Endothelial cell (in vitro differentiated cells): ENCODE measurements around the gene MRGPRF. TPM values are rescaled to one million over a fixed set of nuclear protein-coding genes. Genes with fewer than 3 reads are reported as not detected.

Source experiments
- DNase-seq: peaks from one replicate; pipeline ENCODE4 v3.0.0; 2021; ENCODE audit warnings: low spot score
- H3K27ac Mint-ChIP-seq: one replicate; pipeline ENCODE4 v1.8.0; 2021; ENCODE audit warnings: mixed read lengths, inconsistent platforms; ENCODE audit not compliant: unreplicated experiment
- H3K27me3 Mint-ChIP-seq: one replicate; pipeline ENCODE4 v1.8.0; 2021; ENCODE audit warnings: mild to moderate bottlenecking, moderate library complexity, mixed read lengths, inconsistent platforms; ENCODE audit not compliant: unreplicated experiment
- H3K36me3 Mint-ChIP-seq: one replicate; pipeline ENCODE4 v1.8.0; 2021; ENCODE audit warnings: mild to moderate bottlenecking, low read depth, mixed read lengths, inconsistent platforms; ENCODE audit not compliant: unreplicated experiment
- H3K4me1 Mint-ChIP-seq: one replicate; pipeline ENCODE4 v1.8.0; 2021; ENCODE audit warnings: mild to moderate bottlenecking, mixed read lengths, inconsistent platforms; ENCODE audit not compliant: unreplicated experiment
- H3K4me3 Mint-ChIP-seq: one replicate; pipeline ENCODE4 v1.8.0; 2021; ENCODE audit warnings: mild to moderate bottlenecking, mixed read lengths, inconsistent platforms; ENCODE audit not compliant: unreplicated experiment
- H3K9me3 Mint-ChIP-seq: one replicate; pipeline ENCODE4 v1.8.0; 2021; ENCODE audit warnings: mixed read lengths, inconsistent platforms; ENCODE audit not compliant: unreplicated experiment
- total RNA-seq: library from RNA; stranded (reverse); fragmentation: NEBNext Ultra II Directional; extraction: Animal tissue kit (Norgen Biotek cat#: 25700); gene quantifications from one replicate; pipeline ENCODE4 v1.2.1, GENCODE V29; 2021; ENCODE audit not compliant: unreplicated experiment
- TF ChIP-seq, protein P1 (sequence below): fragments of 200-600 bp; sonication (generic); IDR thresholded peaks from one replicate; pipeline ENCODE4 v1.5.0; 2021; ENCODE audit warnings: antibody characterized with exemption; ENCODE audit not compliant: unreplicated experiment

MRGPRF gene
- total RNA-seq, 1 donor from 2014 or later, result 0.54 TPM

DNA sequence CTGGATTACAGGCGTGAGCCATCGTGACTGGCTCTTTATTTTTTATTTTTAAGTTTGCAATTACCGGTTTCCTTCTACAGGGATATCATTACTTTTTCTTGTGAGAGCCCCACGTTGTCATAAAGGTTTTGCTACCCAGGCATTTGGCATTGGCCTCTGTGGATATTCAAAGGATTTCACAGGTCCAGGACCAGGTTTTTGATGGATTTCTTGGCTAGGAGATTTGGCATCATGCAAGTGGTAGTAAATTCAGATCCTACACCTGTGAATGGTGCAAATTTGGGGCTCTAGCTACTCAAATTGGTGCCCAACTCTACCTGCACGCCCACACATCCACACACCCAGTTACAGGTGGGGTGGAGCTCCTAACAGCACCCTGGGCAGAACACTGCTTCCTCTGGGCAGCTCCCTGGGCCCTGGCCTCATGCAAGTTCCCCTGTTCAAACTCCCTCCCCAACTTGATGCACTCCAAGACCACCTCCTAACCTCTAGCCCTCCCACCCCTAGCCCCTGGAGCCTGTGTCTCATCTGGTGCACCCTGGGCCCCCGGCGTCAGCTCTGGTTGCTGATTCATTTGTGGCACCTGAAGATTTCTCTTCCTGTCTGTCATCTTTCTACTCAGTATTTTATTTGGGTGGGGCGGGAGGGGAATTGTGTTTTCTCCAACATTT is 23.0 kb downstream of the MRGPRF start:
- no peak overlapping the region for H3K27ac Mint-ChIP-seq
- H3K4me3 Mint-ChIP-seq, result no peak overlapping the region
- TF ChIP-seq, protein P1, sequence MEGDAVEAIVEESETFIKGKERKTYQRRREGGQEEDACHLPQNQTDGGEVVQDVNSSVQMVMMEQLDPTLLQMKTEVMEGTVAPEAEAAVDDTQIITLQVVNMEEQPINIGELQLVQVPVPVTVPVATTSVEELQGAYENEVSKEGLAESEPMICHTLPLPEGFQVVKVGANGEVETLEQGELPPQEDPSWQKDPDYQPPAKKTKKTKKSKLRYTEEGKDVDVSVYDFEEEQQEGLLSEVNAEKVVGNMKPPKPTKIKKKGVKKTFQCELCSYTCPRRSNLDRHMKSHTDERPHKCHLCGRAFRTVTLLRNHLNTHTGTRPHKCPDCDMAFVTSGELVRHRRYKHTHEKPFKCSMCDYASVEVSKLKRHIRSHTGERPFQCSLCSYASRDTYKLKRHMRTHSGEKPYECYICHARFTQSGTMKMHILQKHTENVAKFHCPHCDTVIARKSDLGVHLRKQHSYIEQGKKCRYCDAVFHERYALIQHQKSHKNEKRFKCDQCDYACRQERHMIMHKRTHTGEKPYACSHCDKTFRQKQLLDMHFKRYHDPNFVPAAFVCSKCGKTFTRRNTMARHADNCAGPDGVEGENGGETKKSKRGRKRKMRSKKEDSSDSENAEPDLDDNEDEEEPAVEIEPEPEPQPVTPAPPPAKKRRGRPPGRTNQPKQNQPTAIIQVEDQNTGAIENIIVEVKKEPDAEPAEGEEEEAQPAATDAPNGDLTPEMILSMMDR, result no peak
- H3K4me1 Mint-ChIP-seq, result peaks cover 2% of the 10 kb centered on the region
- peaks cover 7% of the 10 kb centered on the region for H3K9me3 Mint-ChIP-seq
- H3K27me3 Mint-ChIP-seq, result peaks cover 2% of the 10 kb centered on the region
- H3K36me3 Mint-ChIP-seq, result peaks cover 8% of the 10 kb centered on the region
- DNase-seq, result no peak

DNA sequence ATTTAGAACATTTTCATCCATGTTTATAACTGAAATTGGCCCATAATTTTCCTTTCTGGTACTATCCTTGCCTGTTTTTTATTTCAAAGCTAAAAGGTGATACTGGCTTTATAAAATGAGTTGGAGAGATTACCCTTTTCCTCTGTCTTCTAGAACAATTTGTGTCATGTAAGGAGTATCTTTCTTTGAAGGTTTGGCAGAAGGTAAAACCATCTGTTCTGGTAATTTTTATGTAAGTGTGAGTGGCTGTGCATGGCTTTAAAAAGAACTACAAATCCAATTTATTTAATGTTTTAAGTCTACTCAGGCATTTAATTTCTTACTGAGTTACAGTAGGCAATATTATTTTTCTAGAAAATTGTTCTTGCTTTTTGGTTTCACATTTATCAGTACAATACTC is 24.6 kb downstream of the MRGPRF start:
- DNase-seq, result no peak
- Mint-ChIP-seq H3K27me3 (peaks cover 2% of the 10 kb centered on the region), H3K36me3 (peaks cover 8% of the 10 kb centered on the region), H3K4me1 (peaks cover 2% of the 10 kb centered on the region), H3K9me3 (peaks cover 7% of the 10 kb centered on the region), H3K4me3 (no peak overlapping the region), H3K27ac (no peak overlapping the region)
- TF ChIP-seq, protein P1, result no peak

DNA sequence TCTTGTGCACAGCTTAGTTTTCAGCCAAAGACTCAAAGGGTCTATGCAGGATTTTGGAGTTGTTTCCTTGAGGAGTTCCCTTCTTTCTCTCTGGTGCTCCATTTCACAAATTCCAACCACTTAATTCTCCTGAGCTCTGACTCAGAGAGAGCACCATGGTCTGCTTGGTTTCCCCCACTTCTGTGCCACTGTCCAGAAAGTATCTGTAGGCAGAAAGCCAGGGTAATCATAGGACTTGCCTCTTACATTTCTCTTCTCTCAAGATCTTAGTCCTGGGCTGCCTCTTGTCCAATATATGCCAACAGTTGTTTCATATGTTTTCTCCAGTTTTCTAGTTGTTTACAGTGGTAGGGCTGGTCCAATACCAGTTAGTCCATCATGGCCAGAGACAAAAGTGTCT is 25.8 kb downstream of the MRGPRF start:
- Mint-ChIP-seq H3K27ac (no peak overlapping the region), H3K36me3 (peaks cover 8% of the 10 kb centered on the region), H3K4me1 (no peaks in the 10 kb centered on the region), H3K9me3 (peaks cover 7% of the 10 kb centered on the region), H3K4me3 (no peak overlapping the region), H3K27me3 (peaks cover 2% of the 10 kb centered on the region)
- TF ChIP-seq, protein P1, result no peak
- DNase-seq, result no peak

GRCh38 chr11:68983801-68984200 is 29.2 kb downstream of the MRGPRF start:
- Mint-ChIP-seq H3K4me1 (peaks cover 3% of the 10 kb centered on the region), H3K4me3 (no peak overlapping the region), H3K27me3 (peaks cover 2% of the 10 kb centered on the region), H3K27ac (no peak overlapping the region), H3K36me3 (peaks cover 8% of the 10 kb centered on the region), H3K9me3 (peaks cover 7% of the 10 kb centered on the region)
- DNase-seq, result no peak
- TF ChIP-seq, protein P1, result no peak

- DNase-seq, result no peak
- Mint-ChIP-seq H3K27ac (no peak overlapping the region), H3K36me3 (peaks cover 4% of the 10 kb centered on the region), H3K27me3 (peaks cover 2% of the 10 kb centered on the region), H3K4me3 (no peak overlapping the region), H3K9me3 (peaks cover 7% of the 10 kb centered on the region), H3K4me1 (peaks cover 4% of the 10 kb centered on the region)
- TF ChIP-seq, protein P1, result no peak
Observed at GRCh38 chr11:68982134-68982533, 30.9 kb downstream of the MRGPRF start.
